HL-60 (cell line): ENCODE results near the gene GPR108.

Experiments
- DNase-seq, 2 experiments: peaks; one replicate each; pipeline ENCODE4 v3.0.0-alpha.2; 2010 to 2020; ENCODE audit warnings: low read depth in 1 of 2, low spot score in 1 of 2
- H3K27ac ChIP-seq: fragments of 250-450 bp; sonication (Bioruptor Pico); replicated peaks from 2 replicates; pipeline ENCODE4 v1.5.1; 2020; ENCODE audit warnings: mild to moderate bottlenecking, moderate library complexity
- H3K27me3 ChIP-seq: fragments of 250-450 bp; sonication (Bioruptor Pico); 2 replicates; pipeline ENCODE4 v1.5.1; 2021; ENCODE audit warnings: mild to moderate bottlenecking, moderate library complexity; ENCODE audit not compliant: insufficient read depth, poor library complexity, severe bottlenecking
- H3K4me3 ChIP-seq: replicated peaks from 2 replicates; pipeline ENCODE4 v1.5.1; 2011; ENCODE audit warnings: mild to moderate bottlenecking, control low read depth, low read length; ENCODE audit not compliant: insufficient read depth
- CTCF ChIP-seq: IDR thresholded peaks from one replicate; pipeline ENCODE4 v1.5.1; 2011; ENCODE audit warnings: low read length, control low read depth, inconsistent platforms; ENCODE audit not compliant: insufficient read depth
- GABPA ChIP-seq: IDR thresholded peaks from 2 replicates; pipeline ENCODE4 v1.6.1; 2012; ENCODE audit warnings: low read depth
- POLR2AphosphoS5 ChIP-seq: IDR thresholded peaks from 2 replicates; pipeline ENCODE4 v1.6.1; 2012; ENCODE audit warnings: low read depth
- REST ChIP-seq: IDR thresholded peaks from 2 replicates; pipeline ENCODE4 v1.6.1; 2012; ENCODE audit warnings: low read depth; ENCODE audit not compliant: insufficient replicate concordance
- SPI1 ChIP-seq: IDR thresholded peaks from 2 replicates; pipeline ENCODE4 v1.6.1; 2012; ENCODE audit warnings: low read depth, mild to moderate bottlenecking, borderline replicate concordance

Gene GPR108

GRCh38 chr19:6717036-6717435, 20.3 kb downstream of the GPR108 start:
- no peaks in the 10 kb centered on the region for H3K27me3 ChIP-seq
- H3K4me3 ChIP-seq: no peak overlapping the region
- TF ChIP-seq SPI1 (no peak), GABPA (no peak), POLR2AphosphoS5 (no peak), REST (no peak), CTCF (no peak)
- no peak for DNase-seq
- no peak overlapping the region for H3K27ac ChIP-seq

- TF ChIP-seq SPI1: no peak
- no peak for TF ChIP-seq GABPA
- TF ChIP-seq POLR2AphosphoS5: no peak
- no peak for TF ChIP-seq REST
- H3K27me3 ChIP-seq: no peaks in the 10 kb centered on the region
- H3K4me3 ChIP-seq: no peak overlapping the region
- no peak for DNase-seq
- H3K27ac ChIP-seq: no peak overlapping the region
Measured at GRCh38 chr19:6716610-6716970, 20.8 kb downstream of the GPR108 start.

- Histone ChIP-seq H3K27me3 (peaks cover 4% of the 10 kb centered on the region), H3K4me3 (no peak overlapping the region), H3K27ac (no peak overlapping the region)
- TF ChIP-seq SPI1: no peak
- no peak for TF ChIP-seq POLR2AphosphoS5
- no peak for TF ChIP-seq CTCF
- TF ChIP-seq REST: no peak
- DNase-seq: no peak
Measured at GRCh38 chr19:6714749-6715555, 22.4 kb downstream of the GPR108 start.
